Central memory CD4-positive, alpha-beta T cell (primary cell): Measurements from ENCODE around the gene MRPL44.

Experiments used
- DNase-seq: peaks from one replicate; pipeline ENCODE4 v3.0.0; 2022

Gene MRPL44

DNA sequence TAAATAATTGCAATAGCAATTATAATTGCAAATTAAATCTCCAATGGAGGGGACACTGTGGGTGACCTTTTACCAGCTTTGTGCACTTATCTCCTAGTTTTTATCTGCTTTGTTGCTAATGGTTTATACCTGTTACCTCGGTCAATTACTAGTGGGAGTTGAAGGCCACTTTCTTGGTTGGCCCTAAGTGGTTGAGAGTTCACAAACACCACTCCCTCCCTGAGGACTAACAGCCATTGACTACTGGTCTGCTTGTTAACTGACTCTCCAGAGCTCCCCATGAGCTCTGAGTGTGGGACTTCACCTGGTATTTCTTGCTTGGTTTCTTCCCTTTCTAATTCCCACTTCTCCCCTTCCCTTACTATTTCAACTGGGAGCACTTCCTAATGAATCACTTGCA lies 54.6 kb downstream of the MRPL44 start:
- DNase-seq, result no peak

DNA sequence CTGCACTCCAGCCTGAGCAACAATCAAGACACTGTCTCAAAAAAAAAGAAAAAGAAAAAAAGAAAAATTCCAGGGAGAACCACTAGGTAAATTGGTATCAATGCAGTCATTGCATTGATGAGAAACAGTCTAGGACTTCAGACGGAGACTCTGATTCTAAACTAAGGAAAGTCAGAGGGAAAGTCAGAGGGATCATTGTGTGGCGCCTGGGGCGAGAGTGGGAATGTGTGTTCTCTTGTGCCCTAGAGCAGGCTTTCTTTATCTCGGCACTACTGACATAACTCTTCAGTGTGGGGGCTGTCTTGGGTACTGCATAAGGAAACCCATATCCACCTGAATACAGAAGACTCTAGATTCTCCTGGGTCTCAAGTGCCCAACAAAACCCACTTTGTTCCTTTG lies 57.1 kb downstream of the MRPL44 start:
- DNase-seq, result no peak

DNA sequence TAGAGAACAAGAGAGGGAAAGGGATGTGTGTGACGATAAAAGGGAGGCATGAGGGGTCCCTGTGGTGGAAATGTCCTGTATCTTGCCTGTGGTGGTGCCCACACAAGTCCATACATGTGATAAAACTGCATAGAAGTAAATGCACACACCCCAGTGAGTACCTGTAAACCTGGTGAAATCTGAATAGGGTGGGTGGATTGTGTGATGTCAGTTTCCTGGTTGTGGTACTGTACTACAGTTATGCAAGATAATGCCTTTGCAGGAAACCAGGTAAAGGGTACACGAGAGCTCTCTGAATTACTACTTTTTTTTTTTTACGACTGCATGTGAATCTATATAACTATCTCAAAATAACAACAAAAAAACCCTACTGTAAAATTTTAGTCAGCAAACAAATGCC lies 59.7 kb downstream of the MRPL44 start:
- no peak for DNase-seq
